H7 (cell line): Measurements from ENCODE around the gene PLXND1. TPM values are rescaled to one million over a fixed set of nuclear protein-coding genes. Genes with fewer than 3 reads are reported as not detected.

Experiments
- DNase-seq: peaks from one replicate; pipeline ENCODE4 v3.0.0; 2012
- H3K27me3 ChIP-seq: 2 replicates; pipeline ENCODE4 v1.6.0; 2011; ENCODE audit warnings: mild to moderate bottlenecking, low read length; ENCODE audit not compliant: control insufficient read depth, insufficient read depth
- H3K36me3 ChIP-seq: replicated peaks from 2 replicates; pipeline ENCODE4 v1.5.1; 2011; ENCODE audit warnings: low read length; ENCODE audit not compliant: control insufficient read depth, insufficient read depth
- H3K4me3 ChIP-seq: 2 replicates; pipeline ENCODE4 v1.5.1; 2011; ENCODE audit warnings: low read depth, mild to moderate bottlenecking, control low read depth, low read length, moderate library complexity; ENCODE audit not compliant: insufficient read depth
- total RNA-seq: library from RNA; depleted of rRNA; stranded (reverse); fragments of >200 nt; shearing (Covaris generic); gene quantifications from 2 replicates; pipeline ENCODE4 v1.2.3, GENCODE V29; 2014

Gene PLXND1
- total RNA-seq, 1 experiment from 2014 or later = 59.0 TPM

GRCh38 chr3:129577925-129578786, 28.3 kb downstream of the PLXND1 start:
- no peaks in the 10 kb centered on the region; the same call in none of the 2 replicates for H3K36me3 ChIP-seq
- DNase-seq = no peak
- H3K27me3 ChIP-seq = no peaks in the 10 kb centered on the region
- no peak overlapping the region for H3K4me3 ChIP-seq

GRCh38 chr3:129577366-129577765, 29.1 kb downstream of the PLXND1 start:
- no peak for DNase-seq
- no peak overlapping the region for H3K4me3 ChIP-seq
- H3K36me3 ChIP-seq = no peaks in the 10 kb centered on the region; the same call in none of the 2 replicates
- no peaks in the 10 kb centered on the region for H3K27me3 ChIP-seq

- no peaks in the 10 kb centered on the region; the same call in none of the 2 replicates for H3K36me3 ChIP-seq
- H3K4me3 ChIP-seq = no peak overlapping the region
- no peak for DNase-seq
- no peaks in the 10 kb centered on the region for H3K27me3 ChIP-seq
Observed at GRCh38 chr3:129576514-129577352, 29.7 kb downstream of the PLXND1 start.

- Histone ChIP-seq H3K27me3 (no peaks in the 10 kb centered on the region), H3K36me3 (no peaks in the 10 kb centered on the region; the same call in none of the 2 replicates), H3K4me3 (no peak overlapping the region)
- DNase-seq = peak; percentile 87
Observed at GRCh38 chr3:129575997-129576384, 30.5 kb downstream of the PLXND1 start.

- no peaks in the 10 kb centered on the region; the same call in none of the 2 replicates for H3K36me3 ChIP-seq
- DNase-seq = no peak
- no peaks in the 10 kb centered on the region for H3K27me3 ChIP-seq
- no peak overlapping the region for H3K4me3 ChIP-seq
Observed at GRCh38 chr3:129575233-129575996, 31.1 kb downstream of the PLXND1 start.

- H3K27me3 ChIP-seq = no peaks in the 10 kb centered on the region
- DNase-seq = no peak
- no peak overlapping the region for H3K4me3 ChIP-seq
- no peaks in the 10 kb centered on the region; the same call in none of the 2 replicates for H3K36me3 ChIP-seq
Observed at GRCh38 chr3:129574206-129574605, 32.3 kb downstream of the PLXND1 start.

- Histone ChIP-seq H3K27me3 (no peaks in the 10 kb centered on the region), H3K4me3 (no peak overlapping the region), H3K36me3 (no peaks in the 10 kb centered on the region; the same call in none of the 2 replicates)
- DNase-seq = no peak
Observed at GRCh38 chr3:129573493-129573892, 33.0 kb downstream of the PLXND1 start.

GRCh38 chr3:129572603-129573002, 33.9 kb downstream of the PLXND1 start:
- H3K36me3 ChIP-seq = no peaks in the 10 kb centered on the region; the same call in none of the 2 replicates
- H3K4me3 ChIP-seq = no peak overlapping the region
- DNase-seq = no peak
- H3K27me3 ChIP-seq = no peaks in the 10 kb centered on the region

- H3K36me3 ChIP-seq = no peaks in the 10 kb centered on the region; the same call in none of the 2 replicates
- no peaks in the 10 kb centered on the region for H3K27me3 ChIP-seq
Observed at GRCh38 chr3:129571605-129572547, 34.6 kb downstream of the PLXND1 start.

GRCh38 chr3:129569856-129570255, 36.6 kb downstream of the PLXND1 start:
- DNase-seq = no peak
- no peaks in the 10 kb centered on the region for H3K27me3 ChIP-seq
- no peaks in the 10 kb centered on the region; the same call in 1 of the 2 replicates for H3K36me3 ChIP-seq
- H3K4me3 ChIP-seq = no peak overlapping the region

More at GRCh38 chr3:129571605-129572547, 34.6 kb downstream of the PLXND1 start:
- no peak overlapping the region for H3K4me3 ChIP-seq
- DNase-seq = no peak

- no peak for DNase-seq
- H3K4me3 ChIP-seq = no peak overlapping the region
- H3K36me3 ChIP-seq = no peaks in the 10 kb centered on the region; the same call in 1 of the 2 replicates
- no peaks in the 10 kb centered on the region for H3K27me3 ChIP-seq
Observed at GRCh38 chr3:129567939-129568338, 38.5 kb downstream of the PLXND1 start.

- Histone ChIP-seq H3K27me3 (no peaks in the 10 kb centered on the region), H3K36me3 (no peaks in the 10 kb centered on the region; the same call in 1 of the 2 replicates), H3K4me3 (no peak overlapping the region)
- no peak for DNase-seq
Observed at GRCh38 chr3:129567176-129567705, 39.2 kb downstream of the PLXND1 start.

GRCh38 chr3:129565902-129566301, 40.6 kb downstream of the PLXND1 start:
- Histone ChIP-seq H3K4me3 (no peak overlapping the region), H3K36me3 (no peaks in the 10 kb centered on the region; the same call in 1 of the 2 replicates), H3K27me3 (no peaks in the 10 kb centered on the region)
- no peak for DNase-seq
